ENCODE measurements around the gene CDK14. TPM values are rescaled to one million over a fixed set of nuclear protein-coding genes. Genes with fewer than 3 reads are reported as not detected.

CDK14 gene
- total RNA-seq, 1 experiment from 2014 or later, result 19.6 TPM

DNA sequence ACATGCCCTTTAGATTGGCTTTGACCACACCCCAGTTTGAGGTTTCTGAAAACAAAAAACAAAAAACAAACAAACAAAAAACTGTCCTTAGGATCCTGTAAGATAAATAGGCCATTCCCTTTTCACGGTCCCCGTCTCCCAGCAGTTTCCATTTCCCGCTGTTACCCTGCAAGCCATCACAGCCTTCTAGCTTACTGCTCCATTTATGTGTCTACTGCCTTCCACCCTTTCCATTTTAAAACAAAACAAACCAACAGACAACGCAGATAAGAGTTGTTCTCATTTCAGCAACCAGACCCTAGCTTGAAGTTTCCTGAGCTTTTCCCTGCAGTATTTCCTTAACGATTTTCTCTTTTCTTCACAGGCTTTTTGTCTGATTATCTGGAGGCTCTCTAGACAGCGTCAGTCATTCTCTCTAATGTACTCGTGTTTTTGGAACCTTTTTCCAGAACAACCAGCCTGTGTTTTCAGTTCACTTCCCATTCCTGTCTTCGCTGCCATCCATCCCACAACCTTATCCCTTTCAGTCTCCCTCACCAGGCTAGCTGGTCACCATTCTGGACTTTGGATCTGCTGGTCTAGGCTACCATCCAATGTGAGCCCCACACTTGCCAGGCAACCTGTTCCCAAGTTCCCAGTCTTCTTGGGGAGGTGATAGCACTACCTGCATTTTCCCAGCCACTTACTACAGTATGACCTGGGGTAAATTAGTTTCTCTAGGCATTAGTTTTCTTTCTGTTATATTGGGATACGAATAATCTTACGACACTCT, 350.8 kb downstream of the CDK14 start:
- no peak for DNase-seq (ENCODE audit: low spot score)

- no peak for DNase-seq (ENCODE audit: low spot score)
Measured at GRCh38 chr7:90948085-90948484, 352.0 kb downstream of the CDK14 start.

DNA sequence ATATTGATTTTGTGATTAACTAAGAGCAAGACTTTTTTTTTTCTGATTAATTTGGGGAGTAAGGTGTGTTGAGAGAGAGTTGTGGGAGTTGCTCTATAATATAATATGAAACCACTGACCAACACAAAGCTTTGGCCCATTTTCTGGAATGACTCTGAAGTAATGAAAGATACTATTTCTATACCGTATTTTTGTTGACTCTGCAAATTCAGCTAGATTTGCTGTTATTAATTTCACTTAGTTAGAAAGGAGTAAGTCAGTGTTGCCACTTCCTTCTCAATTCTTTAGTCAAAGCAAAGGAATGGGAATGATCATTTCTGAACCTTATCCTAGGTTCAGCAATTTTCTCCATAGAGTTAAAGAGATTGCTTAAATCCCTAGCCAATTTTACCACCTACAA, 355.1 kb downstream of the CDK14 start:
- no peak for DNase-seq (ENCODE audit: low spot score)

GRCh38 chr7:90951986-90952954, 356.1 kb downstream of the CDK14 start:
- no peak for DNase-seq (ENCODE audit: low spot score)

GRCh38 chr7:90955641-90956207, 359.6 kb downstream of the CDK14 start:
- DNase-seq (ENCODE audit: low spot score), result no peak

GRCh38 chr7:90957883-90958282, 361.8 kb downstream of the CDK14 start:
- DNase-seq (ENCODE audit: low spot score), result no peak

DNA sequence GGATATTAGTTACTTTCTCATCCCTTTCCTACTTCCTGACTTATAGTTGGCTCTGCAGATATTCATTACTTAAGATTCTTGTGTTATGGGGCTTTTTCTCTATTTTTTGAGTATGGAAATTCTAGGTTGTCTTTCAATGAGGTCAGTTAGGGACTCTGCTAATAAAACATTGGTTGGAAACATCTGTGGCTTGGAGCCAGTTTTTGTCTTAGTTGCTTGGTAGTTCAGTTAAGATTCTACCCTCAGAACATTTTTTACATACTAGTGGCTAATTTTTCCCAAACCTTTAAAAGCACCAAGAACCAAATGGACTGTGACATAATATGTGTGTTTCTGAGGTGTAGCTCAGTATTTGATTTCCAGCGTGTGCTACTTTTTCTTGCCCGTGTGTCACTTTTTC, 362.5 kb downstream of the CDK14 start:
- DNase-seq (ENCODE audit: low spot score), result no peak

GRCh38 chr7:90961037-90961725, 365.1 kb downstream of the CDK14 start:
- no peak for DNase-seq (ENCODE audit: low spot score)

DNA sequence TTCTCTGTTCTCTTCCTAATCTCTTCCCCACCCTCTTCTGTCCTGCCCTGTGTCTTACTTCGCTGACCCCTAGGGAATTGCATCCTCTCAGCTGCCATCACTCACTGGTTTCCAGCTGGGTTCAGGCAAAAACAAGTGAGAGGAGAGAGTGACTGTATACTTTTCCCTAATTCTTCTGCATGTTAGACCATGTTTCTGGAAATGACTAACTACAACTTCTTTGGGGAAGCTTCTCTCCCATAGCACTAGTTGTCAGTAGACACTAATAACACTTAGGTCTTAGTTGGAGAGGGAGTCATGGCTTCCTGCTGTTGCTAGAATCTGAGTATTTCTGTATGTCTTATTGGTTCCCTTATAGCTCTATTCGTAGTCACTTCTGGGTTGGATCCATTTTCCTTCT, 369.1 kb downstream of the CDK14 start:
- no peak for DNase-seq (ENCODE audit: low spot score)

GRCh38 chr7:90966346-90966745, 370.2 kb downstream of the CDK14 start:
- no peak for DNase-seq (ENCODE audit: low spot score)

DNA sequence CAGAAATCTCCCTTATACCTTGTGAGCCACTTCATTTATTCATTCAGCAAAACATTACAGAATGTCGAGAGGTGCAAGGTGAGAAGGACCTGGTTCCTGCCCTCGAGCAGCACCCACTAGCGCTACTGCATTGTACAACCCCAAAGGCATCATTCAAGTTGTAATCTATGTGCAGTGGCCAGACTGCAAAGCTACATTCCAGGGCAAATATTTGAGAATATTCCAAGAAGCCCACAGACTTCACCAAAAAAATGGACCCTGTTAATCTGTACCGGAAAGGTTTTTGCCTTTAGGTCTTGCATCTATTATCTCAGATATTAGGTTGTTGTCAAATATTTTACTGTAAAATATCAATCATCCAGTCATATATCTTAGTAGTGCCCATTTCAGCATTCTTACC, 372.8 kb downstream of the CDK14 start:
- DNase-seq (ENCODE audit: low spot score), result no peak

DNA sequence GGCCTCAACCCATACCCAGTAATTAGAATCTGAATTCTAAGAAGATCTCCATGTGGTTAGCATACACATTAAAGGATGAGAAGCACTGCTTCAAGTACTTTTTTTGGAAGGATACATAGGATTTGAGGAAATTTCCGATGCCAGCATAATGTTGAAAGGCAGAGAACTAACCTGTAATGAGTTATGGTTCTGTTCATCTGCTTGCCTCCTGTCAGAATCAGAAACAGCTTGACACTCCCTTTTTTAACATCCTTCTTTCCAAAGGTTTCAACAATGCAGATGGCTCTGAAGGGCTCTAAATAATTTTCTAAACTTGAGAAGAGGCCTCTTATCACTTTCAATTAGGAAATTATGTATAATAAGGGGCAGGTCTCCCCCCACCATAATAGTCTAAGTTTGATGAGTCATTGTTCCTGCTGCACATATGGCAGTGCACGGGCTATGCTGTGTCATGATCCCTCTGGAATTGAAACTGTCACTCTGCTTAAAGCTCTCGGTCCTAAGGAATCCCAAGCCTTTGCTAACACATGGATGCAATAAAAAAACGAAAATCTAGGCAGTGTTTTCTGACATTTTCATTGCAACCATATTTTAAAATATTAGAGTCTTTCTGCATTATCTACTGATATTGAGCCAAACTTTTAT, 376.9 kb downstream of the CDK14 start:
- DNase-seq (ENCODE audit: low spot score), result peak; percentile 48

DNA sequence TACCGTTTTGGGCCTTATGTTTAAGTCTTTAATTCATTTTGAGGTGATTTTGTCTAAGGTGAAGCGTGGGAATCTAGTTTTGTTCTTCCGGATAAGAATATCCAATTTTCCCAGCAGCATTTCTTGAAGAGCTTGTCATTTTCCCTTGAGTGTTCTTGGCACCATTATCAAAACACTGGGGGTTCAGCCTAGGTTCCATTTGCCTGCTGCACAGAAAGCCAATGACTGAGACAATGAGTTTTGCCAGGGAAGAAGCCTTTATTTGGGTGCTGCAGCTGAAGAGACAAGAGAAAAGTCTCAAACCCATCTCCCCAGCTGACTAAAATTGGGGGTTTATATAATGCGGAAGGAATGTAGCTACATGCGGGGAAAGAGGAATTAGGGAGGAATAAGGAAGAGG, 380.9 kb downstream of the CDK14 start:
- no peak for DNase-seq (ENCODE audit: low spot score)

- DNase-seq (ENCODE audit: low spot score), result no peak
Measured at GRCh38 chr7:90980545-90980944, 384.4 kb downstream of the CDK14 start.

DNA sequence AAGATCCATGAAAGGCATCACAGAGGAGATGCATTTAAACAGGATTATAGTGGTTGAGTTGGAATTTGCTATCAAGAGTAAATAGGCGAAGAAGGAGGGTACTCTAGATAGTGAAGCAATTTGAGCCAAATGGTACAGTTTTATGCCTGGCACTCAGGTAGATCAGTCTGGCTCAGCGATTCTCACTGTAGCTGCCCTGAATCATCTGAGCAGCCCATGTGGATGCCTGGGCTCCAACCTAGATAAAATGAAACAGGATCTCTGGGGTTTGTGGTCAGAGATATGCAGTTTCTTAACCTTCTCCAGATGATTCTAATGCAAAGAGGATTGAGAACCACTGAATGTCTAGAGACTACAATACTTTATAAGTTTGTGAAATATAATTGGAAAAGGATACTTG, 386.1 kb downstream of the CDK14 start:
- DNase-seq (ENCODE audit: low spot score), result no peak

- no peak for DNase-seq (ENCODE audit: low spot score)
Measured at GRCh38 chr7:90984692-90985091, 388.6 kb downstream of the CDK14 start.

DNA sequence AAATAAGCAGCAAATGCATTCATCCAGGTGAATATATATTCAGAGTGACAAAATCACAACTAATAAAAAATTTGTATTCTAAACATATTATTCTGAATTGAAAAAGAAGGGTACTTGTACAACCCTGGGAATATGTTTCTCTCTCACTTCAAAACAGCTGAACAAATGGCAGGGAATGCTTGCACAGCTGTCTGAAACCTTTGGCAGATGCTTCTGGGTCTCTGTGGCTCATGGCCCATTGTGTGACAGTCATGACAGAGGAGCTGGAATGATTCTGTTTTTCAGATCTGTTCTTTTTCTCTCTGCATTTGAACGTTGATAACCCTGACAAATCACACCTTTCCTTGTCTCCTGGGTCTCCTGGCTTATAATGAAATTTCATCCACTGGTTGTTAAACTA, 392.4 kb downstream of the CDK14 start:
- no peak for DNase-seq (ENCODE audit: low spot score)

DNA sequence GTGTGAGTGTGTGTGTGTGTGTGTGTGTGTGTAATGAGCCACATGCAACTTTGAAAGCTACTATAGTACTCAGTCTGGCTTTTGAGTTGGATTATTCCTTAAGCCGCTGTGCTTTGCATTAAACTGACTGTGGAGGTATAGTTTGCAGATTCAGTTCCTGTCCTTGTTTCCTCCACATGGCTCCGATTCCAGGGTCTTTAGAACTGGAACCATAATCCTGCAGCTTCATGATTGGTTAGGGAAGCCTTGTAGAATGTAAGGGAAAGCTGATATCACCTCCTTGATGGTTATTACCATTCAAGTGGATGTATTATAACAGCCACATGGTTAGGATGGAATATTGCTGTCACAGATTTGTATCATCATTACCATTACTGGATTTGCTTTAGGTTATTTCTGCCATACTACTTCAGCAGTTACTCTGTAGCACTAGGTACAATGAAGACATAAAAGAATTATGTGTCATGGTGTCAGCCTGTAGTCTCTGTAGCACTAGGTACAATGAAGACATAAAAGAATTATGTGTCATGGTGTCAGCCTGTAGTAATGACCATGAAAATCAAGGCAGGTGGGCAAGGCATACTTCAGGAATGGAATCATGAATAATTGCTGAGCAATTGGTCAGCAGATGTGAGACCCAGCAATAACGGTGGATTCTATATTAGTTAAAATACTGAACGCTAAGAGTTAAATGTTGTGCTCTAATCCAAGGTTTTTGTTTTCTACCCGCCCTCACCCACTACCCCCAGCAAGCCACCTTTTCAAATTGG, 393.1 kb downstream of the CDK14 start:
- no peak for DNase-seq (ENCODE audit: low spot score)

DNA sequence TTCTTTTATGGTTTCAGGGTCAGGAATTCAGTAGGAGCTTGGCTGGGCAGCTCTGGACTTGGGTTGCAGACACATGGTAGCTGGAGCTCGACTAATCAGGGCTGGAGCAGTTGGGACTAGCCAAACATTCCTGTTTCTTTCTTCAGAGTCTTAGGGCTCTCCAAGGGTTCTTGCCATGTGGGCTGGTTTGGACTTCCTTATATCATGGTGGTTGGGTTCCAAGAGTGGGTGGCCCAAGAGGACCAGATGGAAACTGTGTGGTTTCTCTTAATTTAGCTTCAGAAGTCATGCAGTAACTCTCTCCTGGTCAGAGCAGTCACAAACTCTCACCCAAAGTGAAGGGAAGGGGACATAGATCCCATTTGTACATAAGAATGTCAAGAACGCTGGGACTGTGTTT, 398.0 kb downstream of the CDK14 start:
- no peak for DNase-seq (ENCODE audit: low spot score)

DNA sequence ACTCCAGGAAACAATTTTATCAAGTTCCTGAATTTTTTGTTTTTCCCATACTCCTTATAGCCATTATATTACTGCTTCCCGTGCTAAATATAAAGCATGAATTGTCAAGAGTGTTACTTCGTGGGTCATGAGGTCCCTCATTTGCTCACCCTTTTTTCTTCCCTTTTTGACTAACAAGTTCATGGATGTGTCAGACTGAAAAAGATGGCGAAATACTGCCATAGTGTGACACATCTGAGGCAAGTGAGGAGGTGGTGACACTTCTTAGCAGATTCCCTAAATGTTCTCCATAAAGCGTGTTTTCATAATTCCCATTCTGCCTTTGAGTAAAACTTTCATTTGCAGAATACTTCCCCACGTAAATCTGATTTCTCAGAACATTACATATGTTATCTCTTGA, 398.5 kb downstream of the CDK14 start:
- DNase-seq (ENCODE audit: low spot score), result no peak

GRCh38 chr7:90995996-90996395, 399.9 kb downstream of the CDK14 start:
- DNase-seq (ENCODE audit: low spot score), result no peak

Measured in A172 (cell line).